ENCODE data around the gene MALT1.
A peak's percentile ranks its signal among the peaks of the same experiment; 100 is the strongest.
"Not testable (repeated sequence)": the region's sequence is repeated elsewhere in the genome, so short reads cannot be mapped to it uniquely, and the experiment has no call there.

MALT1 gene

DNA sequence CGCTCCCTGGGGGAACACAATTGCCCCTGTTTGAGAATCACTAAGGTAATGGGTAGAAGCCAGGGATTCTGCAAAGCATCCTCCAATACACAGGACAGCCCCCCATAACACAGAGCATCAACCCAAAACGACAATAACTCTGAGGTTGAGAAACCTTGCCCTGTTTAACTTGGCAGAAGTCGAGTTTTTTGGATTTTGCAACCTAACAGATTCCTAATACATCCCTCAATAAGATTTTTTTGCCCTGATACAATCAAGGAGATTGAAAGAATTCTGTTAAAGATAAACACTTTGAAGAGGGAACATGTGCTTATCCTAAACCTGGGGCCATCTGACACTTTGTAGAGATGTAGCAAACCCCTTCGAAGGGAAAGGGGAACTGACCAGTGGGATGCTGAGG is 100.9 kb downstream of the MALT1 start:
- TF ChIP-seq, protein P1, sequence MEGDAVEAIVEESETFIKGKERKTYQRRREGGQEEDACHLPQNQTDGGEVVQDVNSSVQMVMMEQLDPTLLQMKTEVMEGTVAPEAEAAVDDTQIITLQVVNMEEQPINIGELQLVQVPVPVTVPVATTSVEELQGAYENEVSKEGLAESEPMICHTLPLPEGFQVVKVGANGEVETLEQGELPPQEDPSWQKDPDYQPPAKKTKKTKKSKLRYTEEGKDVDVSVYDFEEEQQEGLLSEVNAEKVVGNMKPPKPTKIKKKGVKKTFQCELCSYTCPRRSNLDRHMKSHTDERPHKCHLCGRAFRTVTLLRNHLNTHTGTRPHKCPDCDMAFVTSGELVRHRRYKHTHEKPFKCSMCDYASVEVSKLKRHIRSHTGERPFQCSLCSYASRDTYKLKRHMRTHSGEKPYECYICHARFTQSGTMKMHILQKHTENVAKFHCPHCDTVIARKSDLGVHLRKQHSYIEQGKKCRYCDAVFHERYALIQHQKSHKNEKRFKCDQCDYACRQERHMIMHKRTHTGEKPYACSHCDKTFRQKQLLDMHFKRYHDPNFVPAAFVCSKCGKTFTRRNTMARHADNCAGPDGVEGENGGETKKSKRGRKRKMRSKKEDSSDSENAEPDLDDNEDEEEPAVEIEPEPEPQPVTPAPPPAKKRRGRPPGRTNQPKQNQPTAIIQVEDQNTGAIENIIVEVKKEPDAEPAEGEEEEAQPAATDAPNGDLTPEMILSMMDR (IDR thresholded peaks at IDR 0.05; ENCODE audit: borderline replicate concordance, insufficient read depth, low read depth, low read length), result no peak
- H3K4me3 ChIP-seq (ENCODE audit: low read depth, low read length), result no peak overlapping the region

- H3K4me3 ChIP-seq (ENCODE audit: low read depth, low read length), result no peak overlapping the region
- TF ChIP-seq, protein P1 (IDR thresholded peaks at IDR 0.05; ENCODE audit: borderline replicate concordance, insufficient read depth, low read depth, low read length), result no peak
These were observed 104.8 kb downstream of the MALT1 start for GRCh38 chr18:58776084-58776483.

GRCh38 chr18:58776541-58776940 is 105.3 kb downstream of the MALT1 start:
- not testable (repeated sequence) for H3K4me3 ChIP-seq (ENCODE audit: low read depth, low read length)

- TF ChIP-seq, protein P1 (IDR thresholded peaks at IDR 0.05; ENCODE audit: borderline replicate concordance, insufficient read depth, low read depth, low read length), result no peak
- no peak overlapping the region for H3K4me3 ChIP-seq (ENCODE audit: low read depth, low read length)
These were observed 106.2 kb downstream of the MALT1 start for GRCh38 chr18:58777471-58777870.

GRCh38 chr18:58779529-58779928 is 108.3 kb downstream of the MALT1 start:
- no peak overlapping the region for H3K4me3 ChIP-seq (ENCODE audit: low read depth, low read length)
- TF ChIP-seq, protein P1 (IDR thresholded peaks at IDR 0.05; ENCODE audit: borderline replicate concordance, insufficient read depth, low read depth, low read length), result no peak

DNA sequence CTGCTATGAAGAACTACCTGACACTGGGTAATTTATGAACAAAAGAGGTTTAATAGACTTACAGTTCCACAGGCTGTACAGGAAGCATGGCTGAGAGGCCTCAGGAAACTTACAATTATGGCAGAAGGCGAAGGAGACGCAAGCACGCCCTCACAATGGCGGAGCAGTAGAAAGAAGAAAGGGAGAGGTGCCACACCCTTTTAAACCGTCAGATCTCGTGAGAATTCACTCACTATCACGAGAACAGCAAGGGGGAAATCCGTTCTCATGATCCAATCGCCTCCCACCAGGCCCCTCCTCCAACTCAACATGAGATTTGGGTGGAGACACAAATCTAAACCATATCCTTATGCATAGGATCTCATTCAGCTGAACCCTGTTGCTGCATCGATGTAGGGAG is 108.8 kb downstream of the MALT1 start:
- TF ChIP-seq, protein P1 (IDR thresholded peaks at IDR 0.05; ENCODE audit: borderline replicate concordance, insufficient read depth, low read depth, low read length), result no peak
- no peak overlapping the region for H3K4me3 ChIP-seq (ENCODE audit: low read depth, low read length)

GRCh38 chr18:58781627-58782194 is 110.4 kb downstream of the MALT1 start:
- TF ChIP-seq, protein P1 (IDR thresholded peaks at IDR 0.05; ENCODE audit: borderline replicate concordance, insufficient read depth, low read depth, low read length), result peak; percentile 77
- no peak overlapping the region for H3K4me3 ChIP-seq (ENCODE audit: low read depth, low read length)
